A549 (cell line): Measurements from ENCODE around the gene NRXN3.

ENCODE experiments used
- PHF8 ChIP-seq: fragments of 200-600 bp; sonication (generic); IDR thresholded peaks from 2 replicates; pipeline ENCODE4 v1.6.1; 2016; ENCODE audit warnings: low read depth, mild to moderate bottlenecking, antibody characterized with exemption, moderate library complexity, borderline replicate concordance
- POLR2A ChIP-seq: IDR thresholded peaks from 2 replicates; pipeline ENCODE4 v1.6.1; 2012; ENCODE audit warnings: mild to moderate bottlenecking, low read length
- RFX5 ChIP-seq: fragments of 450-650 bp; IDR thresholded peaks from 2 replicates; pipeline ENCODE4 v1.7.1; 2014; ENCODE audit warnings: antibody characterized with exemption, mild to moderate bottlenecking, moderate library complexity
- ZNF302 ChIP-seq: fragments of 250-450 bp; sonication (Bioruptor Pico); IDR thresholded peaks from 2 replicates; pipeline ENCODE4 v1.9.0; 2021; ENCODE audit warnings: inconsistent platforms, mild to moderate bottlenecking, moderate library complexity
- TF ChIP-seq, protein P1 (sequence below): fragments of >200 bp; sonication (Bioruptor Twin); formaldehyde crosslinking; IDR thresholded peaks from 3 replicates; pipeline ENCODE4 v1.5.1; 2016
- TF ChIP-seq, protein P2 (sequence below): fragments of 200-600 bp; sonication (generic); IDR thresholded peaks from 2 replicates; pipeline ENCODE4 v1.6.1; 2016; ENCODE audit warnings: antibody characterized with exemption, mild to moderate bottlenecking, moderate library complexity

DNA sequence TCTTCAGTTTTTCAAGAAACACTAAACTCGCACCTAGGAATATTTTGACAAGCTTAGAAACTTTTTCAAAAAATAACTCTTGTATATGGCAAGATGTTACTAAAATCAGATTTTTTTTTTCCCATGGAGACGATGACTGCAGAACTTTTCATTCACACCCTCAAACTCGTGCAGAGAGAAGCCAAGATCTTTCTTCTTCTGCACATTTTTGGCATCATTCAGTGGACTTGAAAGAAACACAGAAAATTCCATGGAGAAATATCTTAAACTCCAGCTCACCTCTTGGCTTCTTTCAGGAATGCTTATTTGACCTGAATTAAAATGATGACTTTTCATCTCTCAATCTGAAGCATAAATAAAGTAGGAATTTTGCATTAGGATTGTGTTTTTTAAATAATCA, 919.4 kb downstream of the NRXN3 start:
- TF ChIP-seq, protein P1, sequence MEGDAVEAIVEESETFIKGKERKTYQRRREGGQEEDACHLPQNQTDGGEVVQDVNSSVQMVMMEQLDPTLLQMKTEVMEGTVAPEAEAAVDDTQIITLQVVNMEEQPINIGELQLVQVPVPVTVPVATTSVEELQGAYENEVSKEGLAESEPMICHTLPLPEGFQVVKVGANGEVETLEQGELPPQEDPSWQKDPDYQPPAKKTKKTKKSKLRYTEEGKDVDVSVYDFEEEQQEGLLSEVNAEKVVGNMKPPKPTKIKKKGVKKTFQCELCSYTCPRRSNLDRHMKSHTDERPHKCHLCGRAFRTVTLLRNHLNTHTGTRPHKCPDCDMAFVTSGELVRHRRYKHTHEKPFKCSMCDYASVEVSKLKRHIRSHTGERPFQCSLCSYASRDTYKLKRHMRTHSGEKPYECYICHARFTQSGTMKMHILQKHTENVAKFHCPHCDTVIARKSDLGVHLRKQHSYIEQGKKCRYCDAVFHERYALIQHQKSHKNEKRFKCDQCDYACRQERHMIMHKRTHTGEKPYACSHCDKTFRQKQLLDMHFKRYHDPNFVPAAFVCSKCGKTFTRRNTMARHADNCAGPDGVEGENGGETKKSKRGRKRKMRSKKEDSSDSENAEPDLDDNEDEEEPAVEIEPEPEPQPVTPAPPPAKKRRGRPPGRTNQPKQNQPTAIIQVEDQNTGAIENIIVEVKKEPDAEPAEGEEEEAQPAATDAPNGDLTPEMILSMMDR = no peak
- no peak for TF ChIP-seq POLR2A
- no peak for TF ChIP-seq ZNF302 (CRISPR knock-in tag)
- TF ChIP-seq RFX5 = no peak
- no peak for TF ChIP-seq PHF8
- TF ChIP-seq, protein P2, sequence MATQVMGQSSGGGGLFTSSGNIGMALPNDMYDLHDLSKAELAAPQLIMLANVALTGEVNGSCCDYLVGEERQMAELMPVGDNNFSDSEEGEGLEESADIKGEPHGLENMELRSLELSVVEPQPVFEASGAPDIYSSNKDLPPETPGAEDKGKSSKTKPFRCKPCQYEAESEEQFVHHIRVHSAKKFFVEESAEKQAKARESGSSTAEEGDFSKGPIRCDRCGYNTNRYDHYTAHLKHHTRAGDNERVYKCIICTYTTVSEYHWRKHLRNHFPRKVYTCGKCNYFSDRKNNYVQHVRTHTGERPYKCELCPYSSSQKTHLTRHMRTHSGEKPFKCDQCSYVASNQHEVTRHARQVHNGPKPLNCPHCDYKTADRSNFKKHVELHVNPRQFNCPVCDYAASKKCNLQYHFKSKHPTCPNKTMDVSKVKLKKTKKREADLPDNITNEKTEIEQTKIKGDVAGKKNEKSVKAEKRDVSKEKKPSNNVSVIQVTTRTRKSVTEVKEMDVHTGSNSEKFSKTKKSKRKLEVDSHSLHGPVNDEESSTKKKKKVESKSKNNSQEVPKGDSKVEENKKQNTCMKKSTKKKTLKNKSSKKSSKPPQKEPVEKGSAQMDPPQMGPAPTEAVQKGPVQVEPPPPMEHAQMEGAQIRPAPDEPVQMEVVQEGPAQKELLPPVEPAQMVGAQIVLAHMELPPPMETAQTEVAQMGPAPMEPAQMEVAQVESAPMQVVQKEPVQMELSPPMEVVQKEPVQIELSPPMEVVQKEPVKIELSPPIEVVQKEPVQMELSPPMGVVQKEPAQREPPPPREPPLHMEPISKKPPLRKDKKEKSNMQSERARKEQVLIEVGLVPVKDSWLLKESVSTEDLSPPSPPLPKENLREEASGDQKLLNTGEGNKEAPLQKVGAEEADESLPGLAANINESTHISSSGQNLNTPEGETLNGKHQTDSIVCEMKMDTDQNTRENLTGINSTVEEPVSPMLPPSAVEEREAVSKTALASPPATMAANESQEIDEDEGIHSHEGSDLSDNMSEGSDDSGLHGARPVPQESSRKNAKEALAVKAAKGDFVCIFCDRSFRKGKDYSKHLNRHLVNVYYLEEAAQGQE = no peak
